Activated CD4-positive, alpha-beta memory T cell treated with anti-CD3 and anti-CD28 coated beads for 36 hours (primary cell): Measurements from ENCODE around the gene GAPDH. TPM values are rescaled to one million over a fixed set of nuclear protein-coding genes. Genes with fewer than 3 reads are reported as not detected.

ENCODE experiments used
- CTCF ChIA-PET: fragments of 350-600 bp; sonication (Branson Sonifier 250); formaldehyde crosslinking; loops from one replicate; lab custom pipeline; 2021; ENCODE audit warnings: antibody characterized with exemption, inconsistent platforms; lab: Charles Lee
- POLR2A ChIA-PET: fragments of 350-600 bp; sonication (Branson Sonifier 250); formaldehyde crosslinking; loops from one replicate; lab custom pipeline; 2021; ENCODE audit warnings: antibody characterized with exemption; lab: Charles Lee
- DNase-seq: peaks from one replicate; pipeline ENCODE4 v3.0.0-alpha.2; 2020
- H3K27ac Mint-ChIP-seq: one replicate; pipeline ENCODE4 v1.8.0; 2021; ENCODE audit warnings: mixed read lengths
- H3K27me3 Mint-ChIP-seq: one replicate; pipeline ENCODE4 v1.8.0; 2021; ENCODE audit warnings: mixed read lengths
- H3K36me3 Mint-ChIP-seq: one replicate; pipeline ENCODE4 v1.8.0; 2021; ENCODE audit warnings: mixed read lengths
- H3K4me1 Mint-ChIP-seq: one replicate; pipeline ENCODE4 v1.8.0; 2021; ENCODE audit warnings: low read depth, mixed read lengths
- H3K4me3 Mint-ChIP-seq: one replicate; pipeline ENCODE4 v1.8.0; 2021; ENCODE audit warnings: mild to moderate bottlenecking, mixed read lengths
- H3K9me3 Mint-ChIP-seq: one replicate; pipeline ENCODE4 v1.8.0; 2021; ENCODE audit warnings: mixed read lengths
- intact Hi-C: fragments of 100-400 bp; cut with micrococcal nuclease; formaldehyde crosslinking; loops from one replicate; pipeline ENCODE4 v1.15.1; 2023
- total RNA-seq, 2 experiments: library from RNA; stranded (reverse); gene quantifications; one replicate each; pipeline ENCODE4 v1.2.3, GENCODE V29; 2021

GAPDH gene
- total RNA-seq, 2 experiments from 2014 or later, result 5,823 to 5,836 TPM

GRCh38 chr12:6547987-6548386 lies 13.7 kb downstream of the GAPDH start:
- Mint-ChIP-seq H3K36me3 (peaks cover 21% of the 10 kb centered on the region), H3K4me3 (no peak overlapping the region), H3K4me1 (peaks cover 13% of the 10 kb centered on the region), H3K27ac (no peak overlapping the region), H3K27me3 (no peaks in the 10 kb centered on the region), H3K9me3 (no peaks in the 10 kb centered on the region)
- intact Hi-C loops, result no loop called here
- POLR2A ChIA-PET, result no interaction called here
- DNase-seq, result no peak
- CTCF ChIA-PET, result no interaction called here

GRCh38 chr12:6548556-6548955 lies 14.2 kb downstream of the GAPDH start:
- POLR2A ChIA-PET, result no interaction called here
- Mint-ChIP-seq H3K27ac (no peak overlapping the region), H3K27me3 (no peaks in the 10 kb centered on the region), H3K4me1 (peaks cover 18% of the 10 kb centered on the region), H3K4me3 (no peak overlapping the region), H3K9me3 (no peaks in the 10 kb centered on the region), H3K36me3 (peaks cover 21% of the 10 kb centered on the region)
- no peak for DNase-seq
- intact Hi-C loops, result no loop called here
- CTCF ChIA-PET, result interaction anchor here (1.3 kb wide), 1 partner anchor 10 kb away, joined by 3 read pairs; no protein-coding TSS in a partner anchor

- no peaks in the 10 kb centered on the region for H3K27me3 Mint-ChIP-seq
- H3K4me3 Mint-ChIP-seq, result no peak overlapping the region
- intact Hi-C loops, result no loop called here
- ChIA-PET POLR2A (interaction anchor here (0.6 to 0.7 kb wide), 2 partner anchors 98 to 248 kb away, joined by 3 read pairs; partner anchors contain the start of gene TAPBPL), CTCF (interaction anchor here (0.6 to 1.5 kb wide), 7 partner anchors 9 to 57 kb away, joined by 3 to 5 read pairs (median 3); no protein-coding TSS in a partner anchor)
- peaks cover 23% of the 10 kb centered on the region for H3K4me1 Mint-ChIP-seq
- H3K27ac Mint-ChIP-seq, result no peak overlapping the region
- H3K9me3 Mint-ChIP-seq, result no peaks in the 10 kb centered on the region
- peaks cover 21% of the 10 kb centered on the region for H3K36me3 Mint-ChIP-seq
- DNase-seq, result no peak
These were observed 14.8 kb downstream of the GAPDH start for GRCh38 chr12:6548966-6549683.

GRCh38 chr12:6549684-6550151 lies 15.4 kb downstream of the GAPDH start:
- H3K36me3 Mint-ChIP-seq, result peaks cover 22% of the 10 kb centered on the region
- no peaks in the 10 kb centered on the region for H3K9me3 Mint-ChIP-seq
- intact Hi-C loops, result no loop called here

GRCh38 chr12:6550294-6551062 lies 16.2 kb downstream of the GAPDH start:
- Mint-ChIP-seq H3K27me3 (no peaks in the 10 kb centered on the region), H3K4me3 (no peak overlapping the region), H3K27ac (no peak overlapping the region), H3K4me1 (peaks cover 34% of the 10 kb centered on the region), H3K36me3 (peaks cover 22% of the 10 kb centered on the region), H3K9me3 (no peaks in the 10 kb centered on the region)
- DNase-seq, result no peak
- intact Hi-C loops, result no loop called here
- CTCF ChIA-PET, result interaction anchor here (0.7 to 6.7 kb wide), 5 partner anchors 8 to 13 kb away, joined by 3 to 52 read pairs (median 3); no protein-coding TSS in a partner anchor
- POLR2A ChIA-PET, result interaction anchor here (0.8 to 6.0 kb wide), 2 partner anchors 12 to 104 kb away, joined by 3 to 54 read pairs; no protein-coding TSS in a partner anchor

More at GRCh38 chr12:6549684-6550151, 15.4 kb downstream of the GAPDH start:
- CTCF ChIA-PET, result interaction anchor here (0.6 to 1.5 kb wide), 7 partner anchors 9 to 58 kb away, joined by 3 to 5 read pairs (median 3); no protein-coding TSS in a partner anchor
- Mint-ChIP-seq H3K27ac (no peak overlapping the region), H3K4me3 (no peak overlapping the region), H3K4me1 (peaks cover 29% of the 10 kb centered on the region), H3K27me3 (no peaks in the 10 kb centered on the region)
- no peak for DNase-seq
- POLR2A ChIA-PET, result interaction anchor here (0.6 kb wide), 1 partner anchor 247 kb away, joined by 3 read pairs; no protein-coding TSS in a partner anchor

GRCh38 chr12:6551063-6551461 lies 16.7 kb downstream of the GAPDH start:
- Mint-ChIP-seq H3K4me1 (peaks cover 34% of the 10 kb centered on the region), H3K9me3 (no peaks in the 10 kb centered on the region), H3K27ac (no peak overlapping the region), H3K27me3 (no peaks in the 10 kb centered on the region), H3K36me3 (peaks cover 17% of the 10 kb centered on the region), H3K4me3 (no peak overlapping the region)
- ChIA-PET POLR2A (interaction anchor here (0.8 to 6.0 kb wide), 3 partner anchors 13 to 105 kb away, joined by 3 to 54 read pairs (median 3); no protein-coding TSS in a partner anchor), CTCF (interaction anchor here (1.0 to 6.7 kb wide), 5 partner anchors 10 to 17 kb away, joined by 3 to 52 read pairs (median 5); partner anchors contain the start of gene NOP2)
- DNase-seq, result no peak
- intact Hi-C loops, result no loop called here

GRCh38 chr12:6551496-6552139 lies 17.3 kb downstream of the GAPDH start:
- no peak for DNase-seq
- H3K27me3 Mint-ChIP-seq, result no peaks in the 10 kb centered on the region
- no peaks in the 10 kb centered on the region for H3K9me3 Mint-ChIP-seq
- no peak overlapping the region for H3K27ac Mint-ChIP-seq
- no peak overlapping the region for H3K4me3 Mint-ChIP-seq
- intact Hi-C loops, result no loop called here
- H3K36me3 Mint-ChIP-seq, result peaks cover 17% of the 10 kb centered on the region
- ChIA-PET POLR2A (interaction anchor here (0.8 to 6.0 kb wide), 3 partner anchors 13 to 105 kb away, joined by 3 to 54 read pairs (median 3); no protein-coding TSS in a partner anchor), CTCF (interaction anchor here (1.0 to 6.7 kb wide), 6 partner anchors 9 to 128 kb away, joined by 3 to 52 read pairs (median 6); partner anchors contain the start of gene NOP2)
- peaks cover 37% of the 10 kb centered on the region for H3K4me1 Mint-ChIP-seq

GRCh38 chr12:6552140-6552551 lies 17.8 kb downstream of the GAPDH start:
- peaks cover 38% of the 10 kb centered on the region for H3K4me1 Mint-ChIP-seq
- DNase-seq, result no peak
- no peaks in the 10 kb centered on the region for H3K27me3 Mint-ChIP-seq
- no peak overlapping the region for H3K4me3 Mint-ChIP-seq
- intact Hi-C loops, result no loop called here
- no peaks in the 10 kb centered on the region for H3K9me3 Mint-ChIP-seq
- H3K36me3 Mint-ChIP-seq, result peaks cover 19% of the 10 kb centered on the region
- POLR2A ChIA-PET, result interaction anchor here (0.8 to 6.0 kb wide), 3 partner anchors 14 to 52 kb away, joined by 3 to 54 read pairs (median 3); no protein-coding TSS in a partner anchor
- CTCF ChIA-PET, result interaction anchor here (0.8 to 6.7 kb wide), 7 partner anchors 12 to 321 kb away, joined by 3 to 52 read pairs (median 6); partner anchors contain the start of genes NOP2, SPSB2 and USP5
- no peak overlapping the region for H3K27ac Mint-ChIP-seq

GRCh38 chr12:6553051-6553868 lies 18.9 kb downstream of the GAPDH start:
- Mint-ChIP-seq H3K27me3 (no peaks in the 10 kb centered on the region), H3K27ac (no peak overlapping the region), H3K4me3 (peak overlapping the region; percentile 48), H3K36me3 (peaks cover 19% of the 10 kb centered on the region), H3K9me3 (no peaks in the 10 kb centered on the region), H3K4me1 (peaks cover 38% of the 10 kb centered on the region)
- intact Hi-C loops, result no loop called here
- ChIA-PET CTCF (interaction anchor here (0.6 to 6.7 kb wide), 22 partner anchors 9 to 320 kb away, joined by 3 to 52 read pairs (median 5); partner anchors contain the start of genes GAPDH, SPSB2, USP5 and VAMP1), POLR2A (interaction anchor here (0.6 to 6.0 kb wide), 4 partner anchors 9 to 21 kb away, joined by 3 to 54 read pairs (median 5); partner anchors contain the start of gene GAPDH)
- no peak for DNase-seq
